CD14-positive monocyte (primary cell): ENCODE results near the gene PINK1. TPM values are rescaled to one million over a fixed set of nuclear protein-coding genes. Genes with fewer than 3 reads are reported as not detected.
A peak's percentile ranks its signal among the peaks of the same experiment; 100 is the strongest.

Experiments
- DNase-seq, 3 donors: peaks; one replicate each; pipeline ENCODE4 v3.0.0-alpha.2; 2011 to 2022
- H2AFZ ChIP-seq: 2 replicates; pipeline ENCODE4 v1.6.0; 2012; ENCODE audit warnings: mild to moderate bottlenecking, low read depth, low read length, inconsistent platforms; ENCODE audit not compliant: insufficient read depth, poor library complexity, severe bottlenecking
- H3K27ac ChIP-seq, 2 donors: 1 replicate in 1 of 2; 2 replicates in 1 of 2; pipeline ENCODE4 v1.5.1; 2012 to 2013; ENCODE audit warnings: low read length in 2 of 2, control low read depth in 1 of 2, inconsistent platforms in 1 of 2, low read depth in 1 of 2, mild to moderate bottlenecking in 1 of 2
- H3K27me3 ChIP-seq, 2 donors: one replicate each; pipeline versions ENCODE4 v1.6.0 to v1.6.1; 2011 to 2013; ENCODE audit warnings: low read length in 2 of 2; ENCODE audit not compliant: control insufficient read depth in 2 of 2, insufficient read depth in 2 of 2
- H3K36me3 ChIP-seq, 2 donors: replicated peaks in 1 of 2; 1 replicate in 1 of 2; 2 replicates in 1 of 2; pipeline versions ENCODE4 v1.5.1 to v1.6.1; 2012 to 2013; ENCODE audit warnings: low read length in 2 of 2, control low read depth in 1 of 2, inconsistent platforms in 1 of 2, mild to moderate bottlenecking in 1 of 2; ENCODE audit not compliant: insufficient read depth in 2 of 2, control insufficient read depth in 1 of 2
- H3K4me1 ChIP-seq, 2 donors: 1 replicate in 1 of 2; 2 replicates in 1 of 2; pipeline versions ENCODE4 v1.5.1 to v1.6.1; 2012 to 2013; ENCODE audit warnings: low read length in 2 of 2, control low read depth in 1 of 2, inconsistent platforms in 1 of 2, mild to moderate bottlenecking in 1 of 2, moderate library complexity in 1 of 2; ENCODE audit not compliant: insufficient read depth in 2 of 2, control insufficient read depth in 1 of 2
- H3K4me2 ChIP-seq: replicated peaks from 2 replicates; pipeline ENCODE3; 2012; ENCODE audit warnings: low read length, moderate library complexity, mild to moderate bottlenecking; ENCODE audit not compliant: poor library complexity, severe bottlenecking; ENCODE audit errors: extremely low read depth
- H3K4me3 ChIP-seq, 3 experiments: fragments of 200-600 bp in 1 of 3; sonication (generic) in 1 of 3; replicated peaks in 1 of 3; 1 replicate in 2 of 3; 2 replicates in 1 of 3; pipeline ENCODE4 v1.5.1; 2011 to 2013; ENCODE audit warnings: low read length in 3 of 3, mild to moderate bottlenecking in 3 of 3, control low read depth in 2 of 3, low read depth in 2 of 3, inconsistent platforms in 1 of 3, moderate library complexity in 1 of 3
- H3K79me2 ChIP-seq: 2 replicates; pipeline ENCODE4 v1.6.0; 2012; ENCODE audit warnings: mild to moderate bottlenecking, control low read depth, inconsistent platforms, low read length, moderate library complexity; ENCODE audit not compliant: insufficient read depth
- H3K9ac ChIP-seq: 2 replicates; pipeline ENCODE4 v1.6.0; 2017; ENCODE audit warnings: low read length, mild to moderate bottlenecking; ENCODE audit not compliant: insufficient read depth, poor library complexity, severe bottlenecking
- H3K9me3 ChIP-seq, 2 donors: replicated peaks in 1 of 2; 1 replicate in 1 of 2; 2 replicates in 1 of 2; pipeline versions ENCODE4 v1.5.1 to v1.6.1; 2012 to 2013; ENCODE audit warnings: low read length in 2 of 2, control low read depth in 1 of 2; ENCODE audit not compliant: control insufficient read depth in 1 of 2, insufficient read depth in 1 of 2
- H4K20me1 ChIP-seq: 2 replicates; pipeline ENCODE4 v1.6.0; 2012; ENCODE audit warnings: mild to moderate bottlenecking, low read length, control low read depth, moderate library complexity; ENCODE audit not compliant: insufficient read depth
- H3K27ac Mint-ChIP-seq, 7 donors: one replicate each; pipeline ENCODE4 v1.8.0; 2020; ENCODE audit warnings: mild to moderate bottlenecking in 7 of 7, mixed read lengths in 7 of 7, moderate library complexity in 6 of 7, inconsistent platforms in 2 of 7
- H3K27me3 Mint-ChIP-seq, 3 donors: one replicate each; pipeline ENCODE4 v1.8.0; 2021 to 2022; ENCODE audit warnings: low read depth in 3 of 3, mild to moderate bottlenecking in 3 of 3, mixed read lengths in 3 of 3, moderate library complexity in 3 of 3, inconsistent platforms in 1 of 3
- H3K36me3 Mint-ChIP-seq, 2 donors: one replicate each; pipeline ENCODE4 v1.8.0; 2020; ENCODE audit warnings: mixed read lengths in 2 of 2, inconsistent platforms in 1 of 2, mild to moderate bottlenecking in 1 of 2
- H3K4me1 Mint-ChIP-seq: one replicate; pipeline ENCODE4 v1.8.0; 2020; ENCODE audit warnings: mild to moderate bottlenecking, mixed read lengths
- H3K4me3 Mint-ChIP-seq, 2 donors: one replicate each; pipeline ENCODE4 v1.8.0; 2020; ENCODE audit warnings: mild to moderate bottlenecking in 2 of 2, mixed read lengths in 2 of 2, moderate library complexity in 1 of 2
- H3K9me3 Mint-ChIP-seq, 7 donors: one replicate each; pipeline ENCODE4 v1.8.0; 2020 to 2022; ENCODE audit warnings: mixed read lengths in 7 of 7, mild to moderate bottlenecking in 6 of 7, moderate library complexity in 6 of 7, inconsistent platforms in 2 of 7
- WGBS: methylation state at CpG from one replicate; pipeline ENCODE4 v1.1.5; 2013; ENCODE audit warnings: missing lambda C conversion rate; ENCODE audit not compliant: insufficient coverage; 5-methylcytosine and 5-hydroxymethylcytosine counted together
- intact Hi-C, 2 donors: fragments of 100-400 bp; cut with micrococcal nuclease; formaldehyde crosslinking; loops; one replicate each; pipeline versions ENCODE4 v1.15.0 to v1.15.1; 2023
- polyA plus RNA-seq, 3 donors: library from polyadenylated mRNA; depleted of rRNA in 1 of 3; unstranded in 2 of 3; stranded (reverse) in 1 of 3; fragments of 300-500 nt in 2 of 3; fragments of >200 nt in 1 of 3; fragmentation: Illumina TruSeq in 2 of 3; gene quantifications; 1 replicate in 2 of 3; 2 replicates in 1 of 3; pipeline ENCODE4 v1.2.3, GENCODE V29; 2012 to 2021
- TF ChIP-seq, protein P1 (sequence below): fragments of 200-600 bp; IDR thresholded peaks from one replicate; pipeline ENCODE4 v1.8.0; 2022; ENCODE audit warnings: antibody characterized with exemption, mild to moderate bottlenecking

The PINK1 gene
- polyA plus RNA-seq, 3 donors, result 21.6 to 32.7 (median 24.0) TPM

DNA sequence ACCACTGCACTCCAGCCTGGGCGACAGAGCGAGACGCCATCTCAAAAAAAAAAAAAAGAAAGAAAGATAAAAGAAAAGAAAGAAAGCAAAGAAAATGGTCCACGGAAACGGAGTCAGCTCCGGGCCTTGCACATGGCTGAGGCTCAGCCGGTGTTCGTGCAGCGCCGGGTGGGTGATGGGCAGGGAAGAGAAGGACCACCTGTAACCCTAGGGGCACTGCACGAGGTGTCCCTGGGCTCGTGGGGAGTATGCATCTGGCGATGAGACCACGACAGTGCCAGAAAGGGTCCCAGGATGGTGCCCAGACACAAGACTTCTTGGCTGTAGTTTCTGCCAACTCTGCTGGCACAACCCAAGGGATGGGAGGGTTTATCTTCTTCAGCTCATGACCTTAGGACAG lies 38.5 kb upstream of the PINK1 start:
- Histone ChIP-seq H3K9ac (no peak overlapping the region), H3K4me2 (no peak overlapping the region), H3K27ac (peak overlapping the region in 1 of 2 donors; percentile 70), H2AFZ (no peak overlapping the region), H3K4me3 (no peak overlapping the region), H3K9me3 (no peaks in the 10 kb centered on the region), H3K27me3 (no peaks in the 10 kb centered on the region), H3K4me1 (peaks cover 75 to 84% of the 10 kb centered on the region in 2 donors), H3K36me3 (peaks cover 28 to 47% of the 10 kb centered on the region in 2 donors), H3K79me2 (peaks cover 86% of the 10 kb centered on the region), H4K20me1 (peaks cover 46% of the 10 kb centered on the region)
- intact Hi-C loops, result no loop called here
- peaks cover 43 to 62% of the 10 kb centered on the region in 2 donors for H3K36me3 Mint-ChIP-seq
- H3K4me3 Mint-ChIP-seq, result no peak overlapping the region
- peaks cover 89% of the 10 kb centered on the region for H3K4me1 Mint-ChIP-seq
- whole genome bisulfite sequencing, result 92% methylated on average over 7 of the region's 14 CpGs
- H3K27ac Mint-ChIP-seq, result peak overlapping the region; percentile 41 to 92 (median 83)
- no peak for DNase-seq
- TF ChIP-seq, protein P1, sequence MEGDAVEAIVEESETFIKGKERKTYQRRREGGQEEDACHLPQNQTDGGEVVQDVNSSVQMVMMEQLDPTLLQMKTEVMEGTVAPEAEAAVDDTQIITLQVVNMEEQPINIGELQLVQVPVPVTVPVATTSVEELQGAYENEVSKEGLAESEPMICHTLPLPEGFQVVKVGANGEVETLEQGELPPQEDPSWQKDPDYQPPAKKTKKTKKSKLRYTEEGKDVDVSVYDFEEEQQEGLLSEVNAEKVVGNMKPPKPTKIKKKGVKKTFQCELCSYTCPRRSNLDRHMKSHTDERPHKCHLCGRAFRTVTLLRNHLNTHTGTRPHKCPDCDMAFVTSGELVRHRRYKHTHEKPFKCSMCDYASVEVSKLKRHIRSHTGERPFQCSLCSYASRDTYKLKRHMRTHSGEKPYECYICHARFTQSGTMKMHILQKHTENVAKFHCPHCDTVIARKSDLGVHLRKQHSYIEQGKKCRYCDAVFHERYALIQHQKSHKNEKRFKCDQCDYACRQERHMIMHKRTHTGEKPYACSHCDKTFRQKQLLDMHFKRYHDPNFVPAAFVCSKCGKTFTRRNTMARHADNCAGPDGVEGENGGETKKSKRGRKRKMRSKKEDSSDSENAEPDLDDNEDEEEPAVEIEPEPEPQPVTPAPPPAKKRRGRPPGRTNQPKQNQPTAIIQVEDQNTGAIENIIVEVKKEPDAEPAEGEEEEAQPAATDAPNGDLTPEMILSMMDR, result no peak
- H3K27me3 Mint-ChIP-seq, result peaks cover 0 to 2% (median 1%) of the 10 kb centered on the region in 3 donors
- peaks cover 0 to 2% (median 0%) of the 10 kb centered on the region in 7 donors for H3K9me3 Mint-ChIP-seq

DNA sequence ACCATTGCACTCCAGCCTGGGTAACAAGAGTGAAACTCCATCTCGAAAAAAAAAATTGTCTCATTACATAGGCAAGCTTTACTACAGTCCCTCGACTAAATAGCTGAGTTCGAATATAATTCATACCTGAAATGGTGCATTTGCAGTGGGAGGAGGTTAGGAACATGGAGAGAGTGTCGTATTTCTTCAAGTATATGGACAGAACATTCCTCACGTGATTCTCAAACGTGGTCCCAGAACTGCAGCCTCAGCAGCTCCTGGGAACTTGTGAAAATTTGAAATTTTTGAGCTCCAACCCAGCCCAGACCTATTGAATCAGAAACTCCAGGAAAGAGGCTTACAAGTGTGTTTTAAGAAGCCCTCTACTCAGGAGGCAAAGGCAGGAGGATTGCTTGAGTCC lies 37.2 kb upstream of the PINK1 start:
- no peaks in the 10 kb centered on the region for H3K9me3 ChIP-seq
- H3K27me3 Mint-ChIP-seq, result peaks cover 0 to 2% (median 1%) of the 10 kb centered on the region in 3 donors
- peaks cover 28 to 58% of the 10 kb centered on the region in 2 donors for H3K36me3 ChIP-seq
- H3K4me3 ChIP-seq, result no peak overlapping the region
- no peak for DNase-seq
- H3K79me2 ChIP-seq, result peaks cover 89% of the 10 kb centered on the region
- H2AFZ ChIP-seq, result no peak overlapping the region
- H4K20me1 ChIP-seq, result peaks cover 41% of the 10 kb centered on the region
- TF ChIP-seq, protein P1, result no peak
- no peaks in the 10 kb centered on the region for H3K27me3 ChIP-seq
- H3K4me3 Mint-ChIP-seq, result no peak overlapping the region
- peaks cover 0 to 2% (median 0%) of the 10 kb centered on the region in 7 donors for H3K9me3 Mint-ChIP-seq
- intact Hi-C loops, result no loop called here
- H3K4me1 ChIP-seq, result peaks cover 73 to 84% of the 10 kb centered on the region in 2 donors
- H3K4me1 Mint-ChIP-seq, result peaks cover 89% of the 10 kb centered on the region
- peaks cover 53 to 75% of the 10 kb centered on the region in 2 donors for H3K36me3 Mint-ChIP-seq
- peak overlapping the region; percentile 19 to 87 (median 76) for H3K27ac Mint-ChIP-seq
- peak overlapping the region; percentile 39 for H3K4me2 ChIP-seq
- WGBS, result no CpG with 5 or more reads among the region's 6 CpGs
- peak overlapping the region; percentile 58 to 66 for H3K27ac ChIP-seq
- H3K9ac ChIP-seq, result no peak overlapping the region
